ENCODE data around the gene CDK1.

CDK1 gene

GRCh38 chr10:60777696-60778213, 523 bp upstream of the CDK1 start:
- DNase-seq (ENCODE audit: low spot score): no peak

GRCh38 chr10:60778971-60779796, 906 bp downstream of the CDK1 start:
- no peak for DNase-seq (ENCODE audit: low spot score)

GRCh38 chr10:60781661-60782060, 3.4 kb downstream of the CDK1 start:
- DNase-seq (ENCODE audit: low spot score): no peak

GRCh38 chr10:60784641-60785040, 6.4 kb downstream of the CDK1 start:
- DNase-seq (ENCODE audit: low spot score): no peak

GRCh38 chr10:60788544-60788943, 10.3 kb downstream of the CDK1 start:
- no peak for DNase-seq (ENCODE audit: low spot score)

- no peak for DNase-seq (ENCODE audit: low spot score)
Observed at GRCh38 chr10:60789340-60789739, 11.1 kb downstream of the CDK1 start.

GRCh38 chr10:60794953-60795352, 16.7 kb downstream of the CDK1 start:
- no peak for DNase-seq (ENCODE audit: low spot score)

GRCh38 chr10:60795465-60796202, 17.4 kb downstream of the CDK1 start:
- DNase-seq (ENCODE audit: low spot score): no peak

- DNase-seq (ENCODE audit: low spot score): no peak
Observed at GRCh38 chr10:60796481-60796880, 18.2 kb downstream of the CDK1 start.

- DNase-seq (ENCODE audit: low spot score): no peak
Observed at GRCh38 chr10:60797200-60797599, 18.9 kb downstream of the CDK1 start.

- no peak for DNase-seq (ENCODE audit: low spot score)
Observed at GRCh38 chr10:60798031-60798430, 19.8 kb downstream of the CDK1 start.

- no peak for DNase-seq (ENCODE audit: low spot score)
Observed at GRCh38 chr10:60798870-60799269, 20.6 kb downstream of the CDK1 start.

- DNase-seq (ENCODE audit: low spot score): no peak
Observed at GRCh38 chr10:60799971-60800650, 21.8 kb downstream of the CDK1 start.

- DNase-seq (ENCODE audit: low spot score): no peak
Observed at GRCh38 chr10:60800918-60801317, 22.6 kb downstream of the CDK1 start.

GRCh38 chr10:60801522-60801921, 23.2 kb downstream of the CDK1 start:
- no peak for DNase-seq (ENCODE audit: low spot score)

- no peak for DNase-seq (ENCODE audit: low spot score)
Observed at GRCh38 chr10:60803433-60803832, 25.2 kb downstream of the CDK1 start.

- no peak for DNase-seq (ENCODE audit: low spot score)
Observed at GRCh38 chr10:60803865-60804264, 25.6 kb downstream of the CDK1 start.

GRCh38 chr10:60806921-60807320, 28.6 kb downstream of the CDK1 start:
- DNase-seq (ENCODE audit: low spot score): no peak

- DNase-seq (ENCODE audit: low spot score): no peak
Observed at GRCh38 chr10:60807499-60807898, 29.2 kb downstream of the CDK1 start.

GRCh38 chr10:60808036-60808435, 29.8 kb downstream of the CDK1 start:
- no peak for DNase-seq (ENCODE audit: low spot score)

- no peak for DNase-seq (ENCODE audit: low spot score)
Observed at GRCh38 chr10:60809157-60809556, 30.9 kb downstream of the CDK1 start.

- peak; percentile 73 for DNase-seq (ENCODE audit: low spot score)
Observed at GRCh38 chr10:60810437-60811182, 32.3 kb downstream of the CDK1 start.

All from pons (tissue), 1 donor.